GM19193 (cell line): Measurements from ENCODE around the gene GSN.

Source experiments
- POLR2A ChIP-seq: IDR thresholded peaks from 4 replicates; pipeline ENCODE4 v1.6.1; 2011; ENCODE audit not compliant: insufficient read depth, insufficient read length; ENCODE audit errors: extremely low read depth

GSN gene

DNA sequence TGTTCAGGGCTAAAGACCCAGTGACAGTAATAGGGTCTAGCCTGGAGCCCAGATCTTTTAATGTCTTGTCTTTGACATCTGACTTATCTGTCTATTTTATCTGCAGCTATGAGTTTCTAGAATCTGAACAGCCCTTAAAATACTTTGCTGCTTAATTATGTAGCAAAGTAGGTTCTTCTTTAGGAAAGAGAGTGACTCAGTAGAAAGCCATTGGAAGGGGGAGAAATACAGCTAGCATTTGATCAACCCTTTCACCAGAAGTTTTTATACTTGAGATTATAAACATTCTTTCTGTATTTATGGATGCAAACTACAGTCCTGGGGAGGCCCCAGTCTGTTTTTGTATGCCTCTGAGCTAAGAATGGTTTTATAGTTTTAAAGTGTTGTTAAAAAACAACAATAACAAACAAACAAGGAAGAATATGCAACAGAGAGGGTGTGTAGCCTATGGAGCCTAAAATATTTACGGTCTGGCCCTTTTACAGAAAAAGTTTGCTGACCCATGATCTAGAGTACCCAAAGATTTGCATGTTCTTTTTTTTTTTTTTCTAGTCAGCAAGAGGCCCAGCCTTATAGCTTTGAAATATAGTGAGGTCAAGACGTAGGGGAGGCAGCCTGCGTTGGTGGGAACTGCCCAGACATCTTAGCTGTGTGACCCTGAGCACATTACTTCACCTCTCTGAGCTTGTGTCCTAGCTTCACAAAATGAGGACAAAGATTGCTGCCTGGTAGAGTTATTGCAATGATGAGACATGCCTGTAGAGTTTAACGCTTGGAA is 9.7 kb downstream of the GSN start:
- TF ChIP-seq POLR2A, result no peak

DNA sequence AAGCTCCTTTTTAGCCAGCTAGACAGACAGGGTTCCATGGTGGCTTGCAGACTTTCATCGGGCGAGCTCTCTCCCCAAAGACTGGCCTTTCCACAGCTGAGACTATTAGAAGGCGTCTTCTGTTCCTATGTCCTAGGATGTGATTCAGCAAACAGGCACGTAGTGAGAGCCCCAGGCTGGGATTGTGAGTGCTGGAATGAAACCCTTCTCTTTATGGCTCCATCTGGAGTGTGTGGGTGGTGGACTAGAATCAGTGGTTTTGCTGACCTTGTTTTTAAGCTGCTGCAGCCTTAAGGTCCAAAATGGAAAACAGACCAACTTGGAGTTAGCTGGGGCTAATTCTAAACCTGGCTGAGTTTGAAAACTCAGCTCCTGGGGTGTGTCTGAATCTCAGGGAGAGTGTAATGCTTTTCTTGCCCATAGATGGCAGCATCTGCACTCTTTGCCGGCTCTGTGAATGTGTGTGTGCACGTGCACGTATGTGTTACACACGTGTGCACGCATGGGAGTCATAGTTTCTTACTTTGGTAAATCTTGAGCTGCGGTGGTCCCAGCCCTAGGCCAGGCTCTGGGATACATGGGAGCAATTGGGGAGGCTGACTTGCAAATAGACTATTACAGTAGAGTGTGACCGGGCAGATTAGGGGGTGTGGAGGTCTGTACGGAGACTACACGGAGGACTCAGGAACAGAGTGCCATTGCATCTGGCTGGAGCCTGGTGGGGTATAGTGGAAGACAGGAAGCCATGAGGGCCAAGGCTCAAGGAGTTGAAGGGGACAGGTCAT is 10.7 kb downstream of the GSN start:
- no peak for TF ChIP-seq POLR2A

DNA sequence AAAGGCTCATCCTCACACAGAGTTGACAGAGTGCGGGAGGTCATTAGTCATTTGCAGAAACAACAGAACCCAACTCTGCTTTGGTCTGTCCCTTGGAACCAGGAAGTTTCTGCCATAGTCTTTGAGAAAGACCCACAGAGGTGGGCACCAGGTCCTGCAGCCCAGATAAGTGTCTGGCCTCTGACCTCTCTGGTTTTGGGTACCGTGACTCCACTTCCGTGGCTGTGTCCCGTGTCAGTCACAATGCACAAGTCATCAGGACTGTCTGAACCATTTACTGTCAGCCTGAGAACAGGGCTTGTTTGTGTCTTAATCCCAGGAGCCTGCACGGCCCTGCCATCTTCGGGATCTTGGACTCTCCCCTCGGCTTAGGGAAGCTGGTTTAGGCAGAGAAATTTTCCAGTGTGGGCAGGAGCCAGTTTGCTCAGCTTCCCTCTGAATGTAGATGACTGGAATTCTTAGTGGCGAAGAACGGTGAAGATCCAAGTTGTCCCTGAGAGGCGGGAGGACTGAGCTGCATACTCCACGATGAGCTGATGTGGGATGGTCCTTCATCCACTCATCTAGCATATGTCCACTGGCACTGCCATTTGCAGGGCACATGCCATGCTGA is 11.9 kb downstream of the GSN start:
- no peak for TF ChIP-seq POLR2A

DNA sequence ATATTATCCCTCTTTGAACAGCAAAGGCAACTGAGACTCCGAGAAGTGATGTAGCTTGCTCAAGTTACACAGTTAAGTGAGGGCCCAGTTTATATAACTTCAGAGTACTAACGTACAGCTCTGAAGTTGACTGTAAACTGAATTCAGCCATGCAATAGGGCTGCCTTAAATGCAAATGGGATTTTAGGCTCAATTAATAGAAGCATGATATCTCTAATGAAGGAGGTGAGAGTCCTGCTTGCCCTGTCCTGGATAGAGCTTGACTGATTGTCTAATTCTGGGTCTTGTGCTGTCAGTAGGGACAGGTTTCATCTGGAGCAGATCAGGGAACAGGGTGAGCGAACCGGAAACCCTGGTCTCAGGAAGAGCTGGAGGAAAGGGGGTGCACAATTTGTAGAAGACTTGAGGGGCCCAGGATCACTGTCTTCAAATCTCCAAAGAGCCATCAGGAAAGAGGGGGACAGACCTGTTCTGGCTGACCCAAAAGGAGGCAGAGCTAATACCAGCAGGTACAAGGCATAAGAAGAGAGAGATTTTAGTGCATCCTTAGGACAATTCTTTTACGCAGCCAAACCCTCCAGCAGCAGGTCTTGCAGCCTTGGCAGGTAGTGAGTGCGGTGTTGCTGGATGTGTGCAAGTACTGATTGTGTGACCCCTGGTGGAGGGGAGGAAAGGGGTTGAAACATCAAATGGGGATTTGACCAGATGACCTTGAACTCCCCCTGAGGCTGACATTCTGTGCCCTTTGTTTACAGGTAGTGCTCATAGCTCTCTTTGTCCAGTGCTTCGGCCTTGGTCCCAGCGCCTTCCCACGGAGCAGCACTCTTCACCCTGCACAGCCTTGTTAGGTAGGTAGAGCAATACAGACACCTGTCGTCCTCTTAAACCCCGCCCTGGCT is 13.0 kb downstream of the GSN start:
- no peak for TF ChIP-seq POLR2A

DNA sequence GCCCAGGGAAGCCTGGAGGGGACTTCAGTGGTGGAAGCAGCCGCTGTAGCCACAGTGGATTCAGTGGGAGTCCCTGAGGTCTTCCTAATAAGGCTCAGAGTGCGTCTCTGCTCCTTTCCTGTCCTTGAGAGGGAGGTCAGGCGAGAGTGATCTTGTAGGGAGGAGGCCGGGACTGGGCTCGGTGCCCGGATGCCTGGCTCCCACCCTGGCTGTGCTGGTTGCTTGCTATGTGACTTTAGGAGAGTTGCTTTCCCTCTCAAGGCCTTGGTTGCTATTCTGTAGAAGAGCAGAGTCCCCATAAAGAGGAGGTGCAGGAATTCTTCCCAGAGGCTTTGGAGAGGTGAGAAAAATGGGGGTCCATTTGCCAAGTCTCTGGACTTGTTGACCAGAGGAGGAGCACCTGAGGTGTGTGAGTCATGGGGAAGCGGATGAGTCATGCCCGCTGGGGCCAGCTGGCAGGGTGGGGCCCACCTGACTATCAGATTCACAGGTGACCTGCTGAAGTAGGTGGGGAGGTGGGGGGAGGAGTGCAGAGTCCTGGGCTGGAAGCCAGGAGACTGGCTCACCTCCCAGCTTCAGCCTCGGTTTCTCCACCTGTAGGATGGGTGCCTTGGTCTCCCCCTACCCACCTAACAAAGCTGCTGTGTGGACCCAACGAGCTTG is 13.8 kb downstream of the GSN start:
- TF ChIP-seq POLR2A, result no peak

DNA sequence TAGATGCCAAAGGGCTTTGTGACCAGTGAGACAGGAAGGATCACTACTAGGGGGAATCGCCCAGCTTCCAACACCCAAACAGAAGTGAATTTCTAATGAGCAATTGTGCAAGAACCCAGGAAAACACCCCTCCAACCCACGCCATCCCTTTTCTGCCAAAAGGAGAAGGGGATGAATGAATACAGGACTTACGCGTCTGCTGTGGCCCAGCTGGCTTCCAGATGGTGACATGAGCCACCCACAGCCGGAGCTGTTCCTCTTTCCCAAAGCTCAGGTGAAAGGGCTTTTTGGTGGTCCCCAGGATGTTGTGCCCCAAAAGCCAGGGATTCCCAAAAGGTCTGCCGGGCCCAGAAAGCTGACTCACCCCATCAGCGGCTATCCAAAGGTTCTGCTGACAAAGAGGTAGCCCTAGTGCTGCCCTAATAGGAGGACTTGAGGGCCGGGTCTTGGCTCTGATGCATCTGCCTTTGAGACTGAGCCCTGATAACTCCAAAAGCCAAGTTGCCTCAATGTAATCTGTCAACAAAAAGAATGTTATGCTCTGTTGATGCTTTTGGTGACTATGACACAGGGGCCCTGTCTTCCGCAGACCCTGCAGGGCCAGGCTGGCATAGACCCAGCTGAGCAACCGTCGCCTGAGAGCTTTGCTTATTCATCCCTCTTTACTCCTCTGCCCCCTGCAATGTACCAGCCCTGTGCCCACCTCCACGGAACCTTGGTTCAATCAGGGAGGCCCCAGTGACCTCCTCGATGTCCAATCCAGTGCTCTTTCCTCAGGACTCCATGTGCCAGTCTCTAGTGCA is 14.5 kb downstream of the GSN start:
- TF ChIP-seq POLR2A, result no peak

DNA sequence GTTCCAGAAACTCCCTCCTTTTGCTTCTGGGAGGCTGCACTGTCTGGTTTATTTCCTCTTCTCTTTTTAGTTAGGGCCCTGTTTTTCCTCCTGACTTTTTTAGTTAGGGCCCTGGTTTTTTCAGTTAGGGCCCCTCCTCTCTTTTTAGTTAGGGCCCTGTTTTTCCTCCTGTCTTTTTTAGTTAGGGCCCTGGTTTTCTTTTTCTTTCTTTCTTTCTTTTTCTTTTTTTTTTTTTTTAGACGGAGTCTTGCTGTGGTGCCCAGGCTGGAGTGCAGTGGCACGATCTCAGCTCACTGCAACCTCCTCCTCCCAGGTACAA is 15.1 kb downstream of the GSN start:
- TF ChIP-seq POLR2A, result no peak

DNA sequence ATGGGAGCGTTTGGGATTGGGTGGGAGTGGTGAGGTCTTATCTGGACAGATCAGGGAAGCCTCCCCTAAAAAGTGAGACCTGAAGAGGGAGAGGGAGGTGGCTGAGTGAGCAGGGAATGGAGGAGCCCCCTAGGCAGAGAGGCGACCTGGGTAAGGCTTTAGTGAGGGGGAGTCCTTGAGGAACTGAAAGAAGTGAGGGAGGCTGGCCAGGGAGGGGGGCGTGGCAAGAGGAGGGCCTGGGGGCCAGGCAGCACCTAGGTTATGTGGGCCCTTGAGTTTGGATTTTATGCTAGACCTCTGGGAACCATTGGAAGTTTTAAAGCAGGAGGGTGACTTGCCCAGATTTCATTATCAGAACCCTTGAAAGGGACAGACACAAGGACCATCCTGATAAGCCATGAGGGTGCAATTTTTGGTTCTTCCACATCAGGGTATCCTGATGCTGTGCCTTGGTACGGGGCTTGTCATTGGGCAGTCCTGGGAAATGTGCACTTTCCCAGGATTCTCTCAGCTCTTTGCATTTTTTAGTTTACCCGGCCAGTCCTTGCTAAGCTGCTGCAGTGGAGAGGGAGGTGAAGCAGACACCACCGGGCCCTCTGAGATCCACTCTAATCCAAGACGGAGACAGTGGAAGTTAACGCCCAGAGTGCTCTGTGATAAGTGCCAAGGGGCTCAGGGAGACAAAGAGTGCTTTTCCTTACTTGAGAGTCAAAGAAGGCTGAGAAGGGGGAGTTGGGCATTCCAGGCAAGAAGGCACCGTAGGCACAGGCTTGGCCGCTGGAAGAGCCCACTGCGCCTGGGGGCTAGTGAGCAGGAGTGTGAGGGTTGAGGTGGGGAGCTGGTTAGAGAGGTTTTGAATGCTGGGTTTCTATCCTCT is 16.1 kb downstream of the GSN start:
- no peak for TF ChIP-seq POLR2A

DNA sequence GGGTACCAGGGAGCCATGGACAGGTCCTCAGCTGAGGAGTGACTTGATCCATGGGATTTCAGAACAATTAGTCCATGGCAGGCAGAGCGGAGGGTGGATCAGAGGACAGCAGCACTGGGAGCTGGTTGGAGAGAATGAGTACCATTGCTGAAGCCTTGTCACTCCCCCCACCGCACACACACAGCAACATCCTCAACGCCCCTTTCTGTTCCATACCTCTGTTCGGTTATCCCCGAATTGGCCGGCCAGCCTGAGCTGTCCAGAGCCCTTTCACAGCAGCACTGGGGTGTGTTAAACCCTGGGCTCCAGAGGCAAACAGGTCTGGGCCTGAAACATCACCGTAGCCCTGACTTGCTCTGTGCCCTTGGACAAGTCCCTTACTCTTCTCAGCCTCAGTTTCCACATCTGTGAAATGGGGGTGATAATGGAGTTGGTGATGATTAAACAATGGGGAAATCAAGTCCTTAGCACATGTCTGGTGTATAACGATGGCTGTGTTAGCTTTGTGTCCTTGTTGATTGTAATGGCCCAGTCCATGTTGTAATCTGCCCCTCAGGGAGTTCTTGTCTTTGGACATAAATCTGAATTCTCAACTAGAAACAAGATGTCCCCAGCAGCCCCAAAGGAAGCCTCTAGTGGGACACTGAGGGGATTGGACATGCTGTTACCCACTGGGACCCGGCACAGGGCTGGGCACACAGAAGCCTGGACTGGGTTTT is 16.9 kb downstream of the GSN start:
- TF ChIP-seq POLR2A, result no peak

DNA sequence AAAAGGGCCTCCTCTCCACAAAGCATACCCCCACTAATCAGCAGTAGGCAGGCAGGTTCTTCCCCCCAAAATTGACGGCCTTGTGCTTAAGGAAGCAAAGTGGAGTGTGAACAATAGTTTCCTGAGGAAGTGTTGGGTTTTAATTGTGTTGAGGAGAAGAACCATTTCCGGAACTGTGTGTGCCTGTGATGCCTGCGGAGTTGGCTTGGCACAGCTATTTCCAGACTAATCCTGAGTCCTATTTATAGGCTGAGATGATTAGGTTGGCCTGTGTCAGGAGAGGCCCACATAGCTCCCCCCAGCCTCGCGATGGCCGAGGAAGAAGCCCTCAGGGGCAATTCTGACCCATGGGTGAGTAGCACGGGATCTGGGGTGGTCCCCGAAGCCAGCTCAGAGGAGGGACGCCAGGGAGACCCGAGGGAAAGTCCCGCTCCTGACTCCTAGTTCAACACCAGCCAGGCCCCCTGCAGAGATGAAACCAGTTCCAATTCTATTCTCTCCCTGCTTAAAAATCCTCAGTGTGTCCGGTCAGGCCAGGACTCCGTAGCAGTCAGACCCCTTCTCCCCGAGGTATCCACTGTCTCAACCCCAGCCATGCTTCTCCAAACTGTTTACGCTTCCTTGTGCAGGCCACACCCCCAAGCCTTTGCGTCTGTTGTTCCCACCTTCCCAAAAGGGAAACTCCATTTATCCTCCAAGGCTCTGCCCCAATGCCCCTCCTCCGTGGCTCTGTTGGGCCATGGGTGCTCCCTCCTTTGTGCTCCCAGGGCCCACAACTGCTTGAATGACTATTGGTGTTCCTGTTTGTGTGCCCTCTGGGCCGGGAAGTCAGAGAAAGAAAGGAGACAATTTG is 18.1 kb downstream of the GSN start:
- TF ChIP-seq POLR2A, result no peak

DNA sequence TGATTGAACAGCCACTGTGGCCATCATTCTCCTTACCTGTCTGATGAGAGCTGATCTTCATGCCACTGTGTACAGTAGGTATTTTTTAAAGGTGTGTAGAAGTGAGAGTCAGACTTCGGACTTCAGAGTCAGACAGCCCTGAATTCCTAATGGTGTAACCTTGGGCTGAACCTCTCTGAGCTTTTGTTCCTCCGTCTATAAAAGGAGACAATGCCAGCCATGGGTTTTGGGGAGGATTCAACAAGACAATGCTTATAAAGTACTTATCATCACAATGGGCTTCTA is 18.7 kb downstream of the GSN start:
- TF ChIP-seq POLR2A, result no peak

DNA sequence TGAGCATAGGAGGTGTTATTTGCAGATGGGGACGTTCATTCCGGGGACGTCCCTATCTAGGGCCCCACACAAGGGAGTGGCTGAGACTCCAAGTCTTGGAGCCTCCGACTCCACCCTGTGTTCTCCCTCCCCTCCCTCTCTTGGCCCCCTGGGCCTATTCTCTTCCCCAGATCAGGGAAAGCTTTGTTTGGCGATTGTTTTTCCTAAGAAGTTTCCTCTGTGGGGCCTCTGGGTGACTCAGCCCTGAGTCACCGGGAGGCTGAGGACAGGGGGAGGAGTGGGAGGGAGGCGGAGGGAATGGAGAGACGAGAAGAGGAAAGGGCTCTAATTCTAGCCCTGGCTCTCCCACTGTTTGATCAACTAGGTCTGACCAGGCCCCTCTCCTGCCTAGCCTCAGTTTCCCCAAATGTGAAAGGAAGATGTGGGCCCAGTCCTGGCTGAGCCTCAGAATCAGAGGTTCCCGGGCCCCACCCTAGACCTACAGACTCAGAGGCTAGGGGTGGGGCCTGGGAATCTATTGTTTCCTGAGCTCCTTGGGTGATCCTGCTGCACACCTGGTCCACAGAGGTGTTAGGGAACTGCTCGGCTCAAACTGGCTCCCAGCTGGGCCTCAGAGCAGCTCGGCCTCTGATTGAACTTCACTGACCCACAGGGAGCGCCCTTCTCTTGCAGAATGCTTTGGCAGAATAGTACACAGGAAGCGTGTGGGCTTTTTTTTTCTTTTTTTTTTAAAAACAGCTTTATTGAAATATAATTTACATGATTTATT is 19.2 kb downstream of the GSN start:
- no peak for TF ChIP-seq POLR2A
